ENCODE data around the gene PLA2G2F.

DNA sequence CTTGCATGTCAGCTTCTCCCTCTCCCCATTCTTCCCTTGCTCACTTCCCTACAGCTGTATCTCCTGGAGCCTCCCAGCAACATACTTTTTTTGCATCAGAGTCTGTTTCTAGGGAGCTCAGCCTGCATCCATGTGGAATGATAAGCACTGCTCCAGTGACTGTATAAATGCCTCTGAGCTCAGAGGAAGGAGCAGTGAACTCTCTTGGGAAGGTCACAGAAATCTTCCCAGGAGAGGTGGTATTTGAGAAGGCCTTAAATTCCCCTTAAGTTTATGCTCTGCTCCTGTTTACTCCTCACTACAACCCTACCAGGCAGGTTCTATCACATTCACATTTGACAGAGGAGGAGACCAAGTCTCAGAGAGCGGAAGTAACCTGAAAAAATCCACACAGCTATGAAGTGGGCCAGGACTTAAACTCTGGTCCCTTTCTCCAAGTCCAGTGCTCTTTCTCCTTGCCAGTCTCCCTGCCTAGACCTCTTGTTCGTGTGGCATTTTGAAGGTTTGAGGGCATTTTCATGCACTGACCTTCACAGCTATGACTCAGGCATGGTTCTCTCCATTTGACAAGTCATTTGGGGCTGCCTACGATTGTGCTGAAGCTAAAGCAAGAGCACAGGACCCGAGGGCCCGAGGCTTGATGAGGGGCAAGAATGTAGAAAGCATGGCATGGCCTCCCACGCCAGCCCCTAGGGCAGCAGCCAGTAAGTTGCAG, 41.2 kb downstream of the PLA2G2F start:
- no peak for TF ChIP-seq POLR2A (IDR thresholded peaks at IDR 0.05)
- TF ChIP-seq, protein P1, sequence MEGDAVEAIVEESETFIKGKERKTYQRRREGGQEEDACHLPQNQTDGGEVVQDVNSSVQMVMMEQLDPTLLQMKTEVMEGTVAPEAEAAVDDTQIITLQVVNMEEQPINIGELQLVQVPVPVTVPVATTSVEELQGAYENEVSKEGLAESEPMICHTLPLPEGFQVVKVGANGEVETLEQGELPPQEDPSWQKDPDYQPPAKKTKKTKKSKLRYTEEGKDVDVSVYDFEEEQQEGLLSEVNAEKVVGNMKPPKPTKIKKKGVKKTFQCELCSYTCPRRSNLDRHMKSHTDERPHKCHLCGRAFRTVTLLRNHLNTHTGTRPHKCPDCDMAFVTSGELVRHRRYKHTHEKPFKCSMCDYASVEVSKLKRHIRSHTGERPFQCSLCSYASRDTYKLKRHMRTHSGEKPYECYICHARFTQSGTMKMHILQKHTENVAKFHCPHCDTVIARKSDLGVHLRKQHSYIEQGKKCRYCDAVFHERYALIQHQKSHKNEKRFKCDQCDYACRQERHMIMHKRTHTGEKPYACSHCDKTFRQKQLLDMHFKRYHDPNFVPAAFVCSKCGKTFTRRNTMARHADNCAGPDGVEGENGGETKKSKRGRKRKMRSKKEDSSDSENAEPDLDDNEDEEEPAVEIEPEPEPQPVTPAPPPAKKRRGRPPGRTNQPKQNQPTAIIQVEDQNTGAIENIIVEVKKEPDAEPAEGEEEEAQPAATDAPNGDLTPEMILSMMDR (IDR thresholded peaks at IDR 0.05), result no peak

Data from upper lobe of left lung (tissue), 4 donors.